Activated CD8-positive, alpha-beta memory T cell treated with anti-CD3 and anti-CD28 coated beads, Interleukin-2, amount 50 U/mL, for 48 hours (primary cell): ENCODE data around the gene CBLB.
A peak's percentile ranks its signal among the peaks of the same experiment; 100 is the strongest.
"Not testable (repeated sequence)": the region's sequence is repeated elsewhere in the genome, so short reads cannot be mapped to it uniquely, and the experiment has no call there.

Experiments
- DNase-seq: peaks from one replicate; pipeline ENCODE4 v3.0.0-alpha.2; 2020

CBLB gene

DNA sequence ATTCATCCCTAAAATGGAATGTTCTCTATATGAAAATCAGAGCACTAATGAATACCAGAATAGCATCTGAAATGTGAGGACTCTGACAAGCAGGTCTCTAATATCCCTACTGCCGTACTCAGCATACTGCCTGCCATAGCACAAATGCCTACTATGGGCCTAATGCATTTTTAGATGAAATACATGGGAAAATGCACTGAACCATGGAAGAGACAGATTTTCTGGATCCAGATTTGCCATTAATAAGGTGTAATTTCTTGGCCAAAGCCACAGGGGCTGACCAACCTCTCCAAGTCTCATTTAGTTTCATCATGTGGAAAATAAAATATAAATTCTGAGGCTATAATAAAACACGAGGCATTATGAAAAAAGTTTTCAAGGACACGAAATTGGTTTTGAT, 123.8 kb downstream of the CBLB start:
- DNase-seq, result no peak

DNA sequence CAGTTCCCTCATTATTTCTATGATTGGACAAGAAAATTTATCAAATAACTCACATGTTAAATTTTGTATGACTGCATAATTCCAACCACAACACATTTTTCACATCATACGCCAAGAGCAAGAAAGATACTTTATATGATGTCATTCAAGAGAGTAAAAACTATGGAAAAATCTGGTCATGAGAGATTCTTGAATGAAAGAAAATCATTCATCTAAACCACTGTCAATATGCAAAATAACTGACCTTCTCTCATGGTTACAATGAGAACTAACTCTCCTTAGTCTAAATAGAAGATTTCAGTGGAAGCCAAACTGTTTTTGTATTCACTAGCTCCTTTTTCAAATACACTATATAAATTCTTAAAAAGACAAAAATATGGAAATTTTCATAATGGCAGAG, 124.6 kb downstream of the CBLB start:
- no peak for DNase-seq

DNA sequence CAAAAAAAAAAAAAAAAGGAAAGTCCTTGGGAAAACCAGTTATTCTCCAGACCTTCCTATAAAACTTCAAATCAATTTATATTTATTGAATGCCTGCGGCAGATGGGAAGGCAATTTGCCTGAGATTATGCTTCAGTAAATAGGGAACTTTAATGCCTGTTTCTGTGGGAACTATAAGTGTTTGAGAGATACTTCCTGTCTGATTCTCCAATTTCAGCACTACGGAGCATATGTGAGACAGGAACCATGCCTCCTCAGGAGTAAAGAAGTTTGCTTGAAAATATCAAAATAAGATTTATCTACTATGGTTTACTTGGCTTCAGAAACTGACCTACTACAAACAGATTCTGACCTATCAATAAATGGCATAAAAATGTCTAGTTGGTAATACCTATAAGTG, 135.5 kb downstream of the CBLB start:
- DNase-seq, result no peak

DNA sequence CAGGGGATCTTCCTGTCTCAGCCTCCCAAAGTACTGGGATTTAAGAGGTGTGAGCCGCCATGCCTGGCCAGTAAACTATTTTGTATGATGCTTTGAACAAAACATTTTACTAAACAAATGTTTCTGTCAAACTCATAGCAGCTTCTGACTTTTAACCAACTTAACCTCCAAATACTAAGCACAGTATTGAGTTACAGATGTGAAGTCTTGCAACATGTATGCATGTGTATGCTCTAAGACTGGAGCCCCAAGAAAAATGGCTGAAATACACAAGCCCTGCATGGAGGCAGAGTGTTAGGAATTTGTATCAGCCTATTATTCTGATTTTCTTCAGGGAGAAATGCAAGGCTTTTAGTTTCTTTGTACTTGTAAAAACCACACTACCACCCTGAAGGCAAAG, 137.1 kb downstream of the CBLB start:
- no peak for DNase-seq

DNA sequence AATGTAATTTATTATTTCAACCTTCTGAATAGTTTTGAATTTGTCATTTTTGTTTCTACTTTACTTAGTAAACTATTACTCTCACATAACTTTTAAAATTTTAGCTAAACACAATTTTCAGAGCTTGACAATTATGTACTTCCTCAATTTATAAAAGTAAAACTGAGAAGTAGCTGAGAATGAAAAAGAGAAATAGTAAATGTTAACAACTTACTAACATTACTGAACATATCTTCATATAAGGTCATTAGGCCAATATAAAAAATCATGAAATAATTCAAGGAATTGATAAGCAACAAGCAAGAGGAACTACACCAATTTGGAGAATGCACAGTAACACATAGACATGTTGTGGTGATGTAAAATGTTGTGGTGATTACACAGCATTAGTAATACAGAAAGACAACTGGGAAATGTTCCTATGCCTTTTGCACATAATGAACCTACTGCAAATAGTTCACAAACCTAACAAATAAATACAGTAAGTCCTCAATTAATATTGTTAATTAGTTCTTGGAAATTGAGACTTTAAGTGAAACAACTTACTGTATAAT, 137.9 kb downstream of the CBLB start:
- no peak for DNase-seq

DNA sequence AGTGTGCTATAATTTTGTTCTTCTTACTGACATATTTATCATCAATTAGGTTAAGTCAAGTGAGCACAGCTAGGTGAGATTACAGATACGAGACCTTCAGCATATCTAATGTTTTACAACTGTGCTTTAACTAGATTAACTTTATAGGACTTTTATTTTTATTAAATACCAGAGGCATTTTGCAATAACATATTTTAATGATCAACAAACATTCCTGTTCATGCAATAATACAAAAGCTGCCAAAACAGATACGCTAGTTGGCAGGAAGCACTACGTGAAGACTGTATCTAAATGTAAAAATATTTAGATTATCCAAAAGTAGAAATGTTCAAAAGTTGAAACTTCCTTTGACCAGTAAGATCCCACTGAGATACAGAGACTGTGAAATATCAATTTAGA, 139.1 kb downstream of the CBLB start:
- no peak for DNase-seq

GRCh38 chr3:105728771-105729312, 140.0 kb downstream of the CBLB start:
- no peak for DNase-seq

DNA sequence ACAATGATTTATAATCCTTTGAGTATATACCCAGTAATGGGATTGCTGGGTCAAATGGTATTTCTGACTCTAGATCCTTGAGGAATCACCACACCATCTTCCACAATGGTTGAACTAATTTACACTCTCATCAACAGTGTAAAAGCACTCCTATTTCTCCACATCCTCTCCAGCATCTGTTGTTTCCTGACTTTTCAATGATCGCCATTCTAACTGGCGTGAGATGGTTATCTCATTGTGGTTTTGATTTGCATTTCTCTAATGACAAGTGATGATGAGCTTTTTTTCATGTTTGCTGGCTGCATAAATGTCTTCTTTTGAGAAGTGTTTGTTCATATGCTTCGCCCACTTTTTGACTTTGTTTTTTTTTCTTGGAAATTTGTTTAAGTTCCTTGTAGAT, 141.8 kb downstream of the CBLB start:
- not testable (repeated sequence) for DNase-seq

- DNase-seq, result no peak
Observed at GRCh38 chr3:105722943-105723556, 145.8 kb downstream of the CBLB start.

- DNase-seq, result no peak
Observed at GRCh38 chr3:105719791-105720190, 149.0 kb downstream of the CBLB start.

DNA sequence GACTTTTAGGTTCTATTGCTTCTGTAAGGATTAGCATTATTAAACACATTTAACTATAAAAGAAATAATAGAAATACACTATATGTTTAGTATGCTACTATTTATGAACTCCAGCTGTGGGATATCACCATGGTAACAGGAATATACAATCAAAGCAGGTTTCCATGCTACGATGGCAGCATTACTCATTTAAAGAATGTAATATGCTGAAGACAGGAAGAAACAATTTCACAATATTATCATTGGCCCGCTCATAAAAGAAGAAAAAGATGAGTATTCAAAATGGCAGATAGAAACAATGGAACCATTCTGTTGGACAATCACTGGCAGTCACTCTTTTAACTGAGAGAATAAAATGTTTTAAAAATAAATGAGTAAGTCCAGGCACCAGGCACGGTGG, 153.4 kb downstream of the CBLB start:
- no peak for DNase-seq

DNA sequence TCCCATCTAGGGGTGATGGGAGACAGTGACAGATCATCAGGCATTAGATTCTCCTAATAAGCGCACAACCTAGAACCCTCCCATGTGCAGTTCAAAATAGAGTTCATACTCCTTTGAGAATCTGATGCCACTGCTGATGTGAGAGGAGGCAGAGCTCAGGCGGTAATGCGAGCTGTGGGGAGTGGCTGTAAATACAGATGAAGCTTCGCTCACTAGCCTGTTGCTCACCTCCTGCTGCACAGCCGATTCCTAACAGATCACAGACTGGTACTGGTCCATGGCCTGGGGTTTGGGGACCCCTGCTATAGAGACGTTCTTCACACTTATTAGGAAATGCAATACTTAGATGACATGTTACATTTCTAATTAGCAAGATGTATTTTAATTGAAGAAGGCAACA, 154.4 kb downstream of the CBLB start:
- no peak for DNase-seq

- no peak for DNase-seq
Observed at GRCh38 chr3:105708980-105709379, 159.8 kb downstream of the CBLB start.

- DNase-seq, result no peak
Observed at GRCh38 chr3:105707009-105707408, 161.8 kb downstream of the CBLB start.

GRCh38 chr3:105704726-105705410, 163.9 kb downstream of the CBLB start:
- no peak for DNase-seq

GRCh38 chr3:105700575-105700974, 168.2 kb downstream of the CBLB start:
- DNase-seq, result no peak

DNA sequence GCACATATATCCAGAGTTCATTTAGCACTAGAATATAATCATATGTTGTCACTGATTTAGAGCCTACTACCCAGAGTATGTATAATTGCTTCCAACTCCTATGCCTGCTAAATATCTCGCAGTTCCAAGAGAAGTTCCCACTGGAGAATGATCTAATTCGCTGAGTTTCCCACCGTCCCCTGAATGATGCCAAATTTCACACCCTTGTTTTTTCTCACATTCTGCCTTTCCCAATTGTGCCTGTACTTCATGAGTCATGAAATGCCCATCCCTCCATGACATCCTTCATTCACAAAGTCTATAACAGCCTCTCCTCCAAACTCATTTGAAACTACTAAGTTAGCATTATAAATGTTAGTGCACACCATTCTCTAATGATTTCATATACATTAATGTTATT, 177.2 kb downstream of the CBLB start:
- no peak for DNase-seq

GRCh38 chr3:105691053-105691452, 177.8 kb downstream of the CBLB start:
- no peak for DNase-seq

DNA sequence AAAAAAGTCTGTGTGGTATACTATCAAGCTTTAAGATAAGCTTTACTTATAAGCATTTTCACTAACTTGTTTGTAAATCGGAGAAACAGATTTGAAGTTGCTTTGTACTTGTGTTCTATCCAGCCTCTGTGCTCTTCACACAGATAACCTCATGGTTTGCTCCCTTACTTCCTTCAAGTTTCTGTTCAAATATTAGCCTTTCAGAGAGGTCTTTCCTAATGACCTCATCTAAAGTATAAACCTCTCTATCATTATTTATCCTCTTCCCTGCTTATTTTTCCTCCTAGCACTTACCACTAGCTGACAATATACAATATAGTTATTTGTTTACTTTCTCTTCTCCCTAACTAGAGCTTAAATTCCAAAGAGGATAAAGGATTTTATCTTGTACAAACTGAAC, 180.0 kb downstream of the CBLB start:
- DNase-seq, result no peak

- no peak for DNase-seq
Observed at GRCh38 chr3:105686278-105686897, 182.4 kb downstream of the CBLB start.

DNA sequence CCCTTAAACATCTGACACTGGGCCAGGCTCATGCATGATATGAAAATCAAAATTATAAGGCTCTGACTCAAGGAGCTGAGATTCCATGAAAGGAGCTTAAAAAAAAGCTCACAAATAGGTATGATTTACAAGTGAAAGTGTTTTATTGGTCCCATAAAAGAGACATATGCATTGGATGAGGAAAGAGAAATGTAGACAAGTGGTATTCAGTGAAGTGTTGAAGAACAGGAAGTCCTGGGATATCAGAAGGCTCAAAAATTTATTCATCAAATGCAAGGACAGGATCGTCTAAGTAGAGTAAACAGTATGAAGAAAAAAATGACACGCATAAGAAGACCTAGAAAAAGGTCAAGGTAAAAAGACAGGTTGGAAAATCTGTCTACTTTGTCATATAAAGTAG, 188.9 kb downstream of the CBLB start:
- DNase-seq, result no peak

- no peak for DNase-seq
Observed at GRCh38 chr3:105678017-105678416, 190.8 kb downstream of the CBLB start.

GRCh38 chr3:105676621-105677300, 192.1 kb downstream of the CBLB start:
- DNase-seq, result peak; percentile 62
